ENCODE data around the gene FOXK2.

- TF ChIP-seq CTCF (IDR thresholded peaks at IDR 0.05): no peak
- TF ChIP-seq POLR2A (IDR thresholded peaks at IDR 0.05): no peak
Measured at GRCh38 chr17:82489851-82490511, 29.6 kb upstream of the FOXK2 start.
